Measurements from ENCODE around the gene SLC11A2.
"Not testable (repeated sequence)": the region's sequence is repeated elsewhere in the genome, so short reads cannot be mapped to it uniquely, and the experiment has no call there.

Gene SLC11A2

GRCh38 chr12:50990147-50990727, 35.9 kb downstream of the SLC11A2 start:
- DNase-seq (ENCODE audit: low spot score) = no peak

- DNase-seq (ENCODE audit: low spot score) = no peak
Observed at GRCh38 chr12:50988871-50989270, 37.3 kb downstream of the SLC11A2 start.

GRCh38 chr12:50988051-50988450, 38.1 kb downstream of the SLC11A2 start:
- no peak for DNase-seq (ENCODE audit: low spot score)

GRCh38 chr12:50986966-50987737, 39.0 kb downstream of the SLC11A2 start:
- peak; percentile 36 for DNase-seq (ENCODE audit: low spot score)

- no peak for DNase-seq (ENCODE audit: low spot score)
Observed at GRCh38 chr12:50985322-50985721, 40.9 kb downstream of the SLC11A2 start.

- no peak for DNase-seq (ENCODE audit: low spot score)
Observed at GRCh38 chr12:50984586-50985298, 41.4 kb downstream of the SLC11A2 start.

- DNase-seq (ENCODE audit: low spot score) = no peak
Observed at GRCh38 chr12:50981319-50982239, 44.6 kb downstream of the SLC11A2 start.

GRCh38 chr12:50980545-50980944, 45.6 kb downstream of the SLC11A2 start:
- no peak for DNase-seq (ENCODE audit: low spot score)

GRCh38 chr12:50979369-50980052, 46.7 kb downstream of the SLC11A2 start:
- no peak for DNase-seq (ENCODE audit: low spot score)

- no peak for DNase-seq (ENCODE audit: low spot score)
Observed at GRCh38 chr12:50971946-50972345, 54.2 kb downstream of the SLC11A2 start.

- no peak for DNase-seq (ENCODE audit: low spot score)
Observed at GRCh38 chr12:50964432-50964831, 61.8 kb downstream of the SLC11A2 start.

GRCh38 chr12:50961708-50962107, 64.5 kb downstream of the SLC11A2 start:
- DNase-seq (ENCODE audit: low spot score) = no peak

- no peak for DNase-seq (ENCODE audit: low spot score)
Observed at GRCh38 chr12:50960130-50960529, 66.1 kb downstream of the SLC11A2 start.

GRCh38 chr12:50955697-50956096, 70.5 kb downstream of the SLC11A2 start:
- no peak for DNase-seq (ENCODE audit: low spot score)

- no peak for DNase-seq (ENCODE audit: low spot score)
Observed at GRCh38 chr12:50955288-50955687, 70.9 kb downstream of the SLC11A2 start.

- not testable (repeated sequence) for DNase-seq (ENCODE audit: low spot score)
Observed at GRCh38 chr12:50954789-50955188, 71.4 kb downstream of the SLC11A2 start.

GRCh38 chr12:50953047-50953446, 73.1 kb downstream of the SLC11A2 start:
- no peak for DNase-seq (ENCODE audit: low spot score)

GRCh38 chr12:50952510-50952909, 73.7 kb downstream of the SLC11A2 start, which contains the start of gene HIGD1C:
TSS of gene HIGD1C (plus strand) at chr12:50952544. CDS start at chr12:50953999, 1,455 bp downstream.
- no peak for DNase-seq (ENCODE audit: low spot score)

- DNase-seq (ENCODE audit: low spot score) = no peak
Observed at GRCh38 chr12:50951112-50951511, 75.1 kb downstream of the SLC11A2 start.

GRCh38 chr12:50949801-50950302, 76.3 kb downstream of the SLC11A2 start:
- DNase-seq (ENCODE audit: low spot score) = no peak

GRCh38 chr12:50948798-50949197, 77.4 kb downstream of the SLC11A2 start:
- DNase-seq (ENCODE audit: low spot score) = no peak
